22Rv1 (cell line): ENCODE data around the gene ANKRD35.
"Not testable (repeated sequence)": the region's sequence is repeated elsewhere in the genome, so short reads cannot be mapped to it uniquely, and the experiment has no call there.

Experiments
- ZFX ChIP-seq: fragments of 450-650 bp; IDR thresholded peaks from 2 replicates; pipeline ENCODE4 v1.6.1; 2017; ENCODE audit warnings: antibody characterized with exemption, borderline replicate concordance
- TF ChIP-seq, protein P1 (sequence below): fragments of 450-650 bp; IDR thresholded peaks from 2 replicates; pipeline ENCODE4 v1.5.1; 2017; ENCODE audit warnings: mild to moderate bottlenecking

DNA sequence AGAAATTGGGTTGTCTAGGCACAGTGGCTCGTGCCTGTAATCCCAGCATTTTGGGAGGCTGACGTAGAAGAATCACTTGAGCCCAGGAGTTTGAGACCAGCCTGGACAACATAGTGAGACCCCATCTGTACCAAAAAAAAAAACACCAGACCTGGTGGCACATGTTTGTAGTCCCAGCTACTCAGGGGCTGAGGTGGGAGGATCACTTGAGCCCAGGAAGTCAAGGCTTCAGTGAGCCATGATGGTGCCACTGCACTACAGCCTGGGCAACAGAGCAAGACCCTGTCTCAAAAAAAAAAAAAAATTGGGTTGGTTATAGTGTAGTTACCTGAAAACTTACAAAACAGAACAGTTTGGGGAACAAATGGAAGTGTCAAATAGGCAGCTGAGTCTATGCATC is 54.9 kb downstream of the ANKRD35 start:
- TF ChIP-seq, protein P1, sequence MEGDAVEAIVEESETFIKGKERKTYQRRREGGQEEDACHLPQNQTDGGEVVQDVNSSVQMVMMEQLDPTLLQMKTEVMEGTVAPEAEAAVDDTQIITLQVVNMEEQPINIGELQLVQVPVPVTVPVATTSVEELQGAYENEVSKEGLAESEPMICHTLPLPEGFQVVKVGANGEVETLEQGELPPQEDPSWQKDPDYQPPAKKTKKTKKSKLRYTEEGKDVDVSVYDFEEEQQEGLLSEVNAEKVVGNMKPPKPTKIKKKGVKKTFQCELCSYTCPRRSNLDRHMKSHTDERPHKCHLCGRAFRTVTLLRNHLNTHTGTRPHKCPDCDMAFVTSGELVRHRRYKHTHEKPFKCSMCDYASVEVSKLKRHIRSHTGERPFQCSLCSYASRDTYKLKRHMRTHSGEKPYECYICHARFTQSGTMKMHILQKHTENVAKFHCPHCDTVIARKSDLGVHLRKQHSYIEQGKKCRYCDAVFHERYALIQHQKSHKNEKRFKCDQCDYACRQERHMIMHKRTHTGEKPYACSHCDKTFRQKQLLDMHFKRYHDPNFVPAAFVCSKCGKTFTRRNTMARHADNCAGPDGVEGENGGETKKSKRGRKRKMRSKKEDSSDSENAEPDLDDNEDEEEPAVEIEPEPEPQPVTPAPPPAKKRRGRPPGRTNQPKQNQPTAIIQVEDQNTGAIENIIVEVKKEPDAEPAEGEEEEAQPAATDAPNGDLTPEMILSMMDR: not testable (repeated sequence)
- not testable (repeated sequence) for TF ChIP-seq ZFX
